Measurements from ENCODE around the gene COL4A2. TPM values are rescaled to one million over a fixed set of nuclear protein-coding genes. Genes with fewer than 3 reads are reported as not detected.

The COL4A2 gene
- total and polyA plus RNA-seq, 2 experiments from 2014 or later, result 146 to 455 TPM

DNA sequence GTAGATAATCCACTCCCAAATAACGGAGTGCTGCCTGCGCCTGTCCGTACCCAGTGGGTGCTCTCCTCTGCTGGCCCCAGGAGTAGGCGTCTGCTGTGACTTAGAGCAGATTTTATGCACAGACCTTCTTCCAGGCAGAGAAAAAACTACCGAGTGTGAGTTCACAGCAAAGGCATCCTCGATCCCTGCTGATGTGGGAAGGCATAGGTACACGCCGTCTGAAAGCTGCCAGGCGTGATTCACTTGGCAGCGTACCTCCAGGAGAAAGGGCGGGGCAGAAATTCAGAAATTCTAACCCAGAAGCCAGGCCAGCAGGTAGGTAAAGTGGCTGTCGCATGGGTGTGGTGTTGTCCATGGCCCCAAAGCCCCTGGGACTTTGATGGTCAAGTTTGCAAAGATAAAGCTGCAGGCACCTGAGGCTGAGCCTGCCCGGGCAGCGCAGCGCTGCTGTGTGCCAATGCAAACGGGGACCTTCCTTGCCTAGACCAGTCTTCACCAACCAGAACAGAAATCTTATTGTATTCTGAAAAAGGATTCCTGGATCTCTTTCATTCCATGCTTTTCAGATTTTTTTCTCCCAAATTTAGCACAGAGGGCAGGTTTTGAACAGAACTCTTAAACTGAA is 36.3 kb downstream of the COL4A2 start:
- DNase-seq, result no peak
- Histone ChIP-seq H3K9me2 (ENCODE audit: insufficient read depth) (no peaks in the 10 kb centered on the region), H2AFZ (no peak overlapping the region), H3F3A (ENCODE audit: insufficient read depth) (peaks cover 28% of the 10 kb centered on the region), H3K4me2 (ENCODE audit: unreplicated experiment) (no peak overlapping the region), H3K79me2 (ENCODE audit: insufficient read depth) (peaks cover 9% of the 10 kb centered on the region), H3K27ac (no peak overlapping the region), H3K4me3 (no peak overlapping the region), H4K20me1 (ENCODE audit: insufficient read depth) (no peaks in the 10 kb centered on the region), H3K9me3 (ENCODE audit: low read depth) (no peaks in the 10 kb centered on the region), H3K36me3 (ENCODE audit: low read depth) (no peaks in the 10 kb centered on the region), H3K4me1 (ENCODE audit: insufficient read depth) (peaks cover 25% of the 10 kb centered on the region), H3K27me3 (replicated peaks; ENCODE audit: insufficient read depth) (no peaks in the 10 kb centered on the region), H3K9ac (no peak overlapping the region)
- in situ Hi-C loops (cut with MboI), result no loop called here
- whole genome bisulfite sequencing, 2 experiments (ENCODE audit: low coverage in 1 of 2, low lambda C conversion rate in 2 of 2, missing lambda C conversion rate in 2 of 2), result 95 to 96% methylated on average over 16 of the region's 16 CpGs
- no peak for TF ChIP-seq EZH2phosphoT487 (IDR thresholded peaks at IDR 0.05; ENCODE audit: insufficient read depth, low read depth)
- TF ChIP-seq EZH2 (IDR thresholded peaks at IDR 0.05; ENCODE audit: insufficient read depth, poor library complexity, severe bottlenecking), result no peak

DNA sequence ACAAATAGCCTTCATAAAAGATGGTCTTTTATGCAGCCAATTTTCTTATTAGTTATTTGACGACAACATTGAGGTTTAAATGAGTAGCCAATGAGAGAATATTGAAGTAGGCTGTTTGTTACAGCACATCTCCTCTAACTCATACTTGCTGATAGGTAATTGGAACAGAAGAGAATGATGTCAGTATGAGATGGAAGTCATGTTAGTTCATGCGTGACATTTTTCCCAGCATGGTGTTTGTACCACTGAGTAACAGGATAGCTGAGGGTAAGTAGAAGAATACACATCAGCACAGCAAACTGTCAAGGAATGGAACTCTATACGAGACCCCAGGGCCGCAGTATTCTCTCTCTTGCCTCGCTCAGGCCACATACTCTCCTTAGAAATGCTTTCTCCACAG is 37.2 kb downstream of the COL4A2 start:
- Histone ChIP-seq H3K27ac (no peak overlapping the region), H3K36me3 (ENCODE audit: low read depth) (no peaks in the 10 kb centered on the region), H3K9ac (no peak overlapping the region), H3F3A (ENCODE audit: insufficient read depth) (peaks cover 38% of the 10 kb centered on the region), H3K4me3 (no peak overlapping the region), H3K4me1 (ENCODE audit: insufficient read depth) (peaks cover 20% of the 10 kb centered on the region), H4K20me1 (ENCODE audit: insufficient read depth) (no peaks in the 10 kb centered on the region), H3K4me2 (ENCODE audit: unreplicated experiment) (no peak overlapping the region), H2AFZ (no peak overlapping the region), H3K9me3 (ENCODE audit: low read depth) (no peaks in the 10 kb centered on the region), H3K27me3 (replicated peaks; ENCODE audit: insufficient read depth) (no peaks in the 10 kb centered on the region), H3K79me2 (ENCODE audit: insufficient read depth) (peaks cover 9% of the 10 kb centered on the region), H3K9me2 (ENCODE audit: insufficient read depth) (no peaks in the 10 kb centered on the region)
- WGBS, 2 experiments (ENCODE audit: low coverage in 1 of 2, low lambda C conversion rate in 2 of 2, missing lambda C conversion rate in 2 of 2), result 90 to 98% methylated on average over 5 of the region's 5 CpGs
- DNase-seq, result no peak
- in situ Hi-C loops (cut with MboI), result no loop called here
- TF ChIP-seq EZH2 (IDR thresholded peaks at IDR 0.05; ENCODE audit: insufficient read depth, poor library complexity, severe bottlenecking) (no peak), EZH2phosphoT487 (IDR thresholded peaks at IDR 0.05; ENCODE audit: insufficient read depth, low read depth) (no peak)

DNA sequence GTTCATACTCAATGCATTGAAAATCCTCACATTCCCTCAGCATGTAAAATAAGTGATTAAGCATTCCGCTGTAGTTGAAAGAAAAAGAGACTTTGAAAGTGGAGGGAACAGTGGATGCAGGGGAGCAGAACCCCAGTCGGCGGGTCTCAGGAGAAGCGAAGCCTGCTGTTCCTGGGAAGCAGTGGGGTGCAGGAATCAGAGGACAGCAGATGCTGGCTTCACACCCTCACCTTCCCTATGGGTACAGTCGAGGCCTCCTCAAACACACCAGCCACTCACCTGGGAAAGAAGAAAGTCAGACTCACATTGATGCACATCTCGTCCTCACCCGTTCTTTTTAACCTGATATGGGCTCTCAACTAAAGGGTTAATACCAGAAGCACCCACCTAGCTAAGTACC is 38.2 kb downstream of the COL4A2 start:
- H3F3A ChIP-seq (ENCODE audit: insufficient read depth), result peaks cover 33% of the 10 kb centered on the region
- in situ Hi-C loops (cut with MboI), result no loop called here
- H3K27me3 ChIP-seq (replicated peaks; ENCODE audit: insufficient read depth), result no peaks in the 10 kb centered on the region
- H3K4me3 ChIP-seq, result no peak overlapping the region
- H3K9me2 ChIP-seq (ENCODE audit: insufficient read depth), result no peaks in the 10 kb centered on the region
- no peak overlapping the region for H3K27ac ChIP-seq
- WGBS, 2 experiments (ENCODE audit: low coverage in 1 of 2, low lambda C conversion rate in 2 of 2, missing lambda C conversion rate in 2 of 2), result 95 to 98% methylated on average over 7 of the region's 7 CpGs
- H3K4me1 ChIP-seq (ENCODE audit: insufficient read depth), result peaks cover 20% of the 10 kb centered on the region
- DNase-seq, result no peak
- no peaks in the 10 kb centered on the region for H3K36me3 ChIP-seq (ENCODE audit: low read depth)
- no peak overlapping the region for H2AFZ ChIP-seq
- no peak for TF ChIP-seq EZH2 (IDR thresholded peaks at IDR 0.05; ENCODE audit: insufficient read depth, poor library complexity, severe bottlenecking)
- TF ChIP-seq EZH2phosphoT487 (IDR thresholded peaks at IDR 0.05; ENCODE audit: insufficient read depth, low read depth), result no peak
- no peaks in the 10 kb centered on the region for H4K20me1 ChIP-seq (ENCODE audit: insufficient read depth)
- H3K4me2 ChIP-seq (ENCODE audit: unreplicated experiment), result no peak overlapping the region
- H3K9ac ChIP-seq, result no peak overlapping the region
- H3K9me3 ChIP-seq (ENCODE audit: low read depth), result no peaks in the 10 kb centered on the region
- H3K79me2 ChIP-seq (ENCODE audit: insufficient read depth), result peaks cover 17% of the 10 kb centered on the region

DNA sequence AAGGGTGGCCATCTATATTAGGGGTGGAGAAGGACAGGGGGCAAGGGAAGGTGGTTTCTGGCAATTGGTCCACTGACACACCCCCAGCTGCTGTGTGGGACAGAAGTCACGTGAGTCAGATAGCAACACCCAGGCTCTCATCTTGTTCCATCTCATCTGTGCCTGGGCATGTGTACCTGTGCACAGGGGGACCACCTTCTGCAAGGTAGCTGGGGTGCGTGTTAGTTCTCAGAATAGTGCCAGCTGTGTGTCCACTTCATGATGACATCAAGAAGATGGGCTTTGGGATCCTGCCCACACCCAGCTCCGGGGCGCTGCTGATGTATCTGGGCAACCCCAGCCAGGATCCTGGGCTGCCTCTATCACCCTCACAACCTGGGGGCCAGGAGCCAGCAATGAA is 38.6 kb downstream of the COL4A2 start:
- no peak overlapping the region for H3K4me3 ChIP-seq
- in situ Hi-C loops (cut with MboI), result no loop called here

More for the DNA sequence above, 38.6 kb downstream of the COL4A2 start:
- H3K9me2 ChIP-seq (ENCODE audit: insufficient read depth), result no peaks in the 10 kb centered on the region
- no peak overlapping the region for H3K27ac ChIP-seq
- no peaks in the 10 kb centered on the region for H4K20me1 ChIP-seq (ENCODE audit: insufficient read depth)
- H2AFZ ChIP-seq, result no peak overlapping the region
- no peaks in the 10 kb centered on the region for H3K9me3 ChIP-seq (ENCODE audit: low read depth)
- TF ChIP-seq EZH2 (IDR thresholded peaks at IDR 0.05; ENCODE audit: insufficient read depth, poor library complexity, severe bottlenecking) (no peak), EZH2phosphoT487 (IDR thresholded peaks at IDR 0.05; ENCODE audit: insufficient read depth, low read depth) (no peak)
- no peaks in the 10 kb centered on the region for H3K36me3 ChIP-seq (ENCODE audit: low read depth)
- no peak for DNase-seq
- WGBS, 2 experiments (ENCODE audit: low coverage in 1 of 2, low lambda C conversion rate in 2 of 2, missing lambda C conversion rate in 2 of 2), result 79 to 85% methylated on average over 4 of the region's 4 CpGs
- H3K79me2 ChIP-seq (ENCODE audit: insufficient read depth), result peaks cover 19% of the 10 kb centered on the region
- no peak overlapping the region for H3K9ac ChIP-seq
- H3K4me1 ChIP-seq (ENCODE audit: insufficient read depth), result peaks cover 20% of the 10 kb centered on the region
- H3K27me3 ChIP-seq (replicated peaks; ENCODE audit: insufficient read depth), result no peaks in the 10 kb centered on the region
- no peak overlapping the region for H3K4me2 ChIP-seq (ENCODE audit: unreplicated experiment)
- peaks cover 29% of the 10 kb centered on the region for H3F3A ChIP-seq (ENCODE audit: insufficient read depth)
